T-helper 1 cell (primary cell): ENCODE results near the gene CALB2.
"Not testable (repeated sequence)": the region's sequence is repeated elsewhere in the genome, so short reads cannot be mapped to it uniquely, and the experiment has no call there.

Experiments used
- DNase-seq, 5 donors: peaks; one replicate each; pipeline ENCODE4 v3.0.0-alpha.2; 2012 to 2020
- total RNA-seq, 4 donors: gene quantifications; one replicate each; lab custom pipeline; 2026; lab: John Stamatoyannopoulos, UW

CALB2 gene
- 0 reads per million in 4 donors for total RNA-seq

- peak; percentile 26 to 54 (median 43) for DNase-seq
Measured at GRCh38 chr16:71358464-71358998, at the start of gene CALB2. Gene CALB2 (plus strand): TSS chr16:71358723. CDS start chr16:71358793, 70 bp downstream.

GRCh38 chr16:71311553-71312158 is 46.9 kb upstream of the CALB2 start:
- DNase-seq: peak in 1 of 5 donors; percentile 7

- not testable (repeated sequence) for DNase-seq
Measured at GRCh38 chr16:71313591-71313990, 44.9 kb upstream of the CALB2 start.

- DNase-seq: no peak
Measured at GRCh38 chr16:71315269-71315668, 43.3 kb upstream of the CALB2 start.

GRCh38 chr16:71319999-71320398 is 38.5 kb upstream of the CALB2 start:
- no peak for DNase-seq

GRCh38 chr16:71327720-71328119 is 30.8 kb upstream of the CALB2 start:
- DNase-seq: no peak

GRCh38 chr16:71328151-71328550 is 30.4 kb upstream of the CALB2 start:
- DNase-seq: no peak

- no peak for DNase-seq
Measured at GRCh38 chr16:71337631-71338030, 20.9 kb upstream of the CALB2 start.

- no peak for DNase-seq
Measured at GRCh38 chr16:71338193-71338592, 20.3 kb upstream of the CALB2 start.

- DNase-seq: no peak
Measured at GRCh38 chr16:71338632-71339031, 19.9 kb upstream of the CALB2 start.

- DNase-seq: no peak
Measured at GRCh38 chr16:71339236-71340171, 19.0 kb upstream of the CALB2 start.

- DNase-seq: no peak
Measured at GRCh38 chr16:71340406-71340805, 18.1 kb upstream of the CALB2 start.

GRCh38 chr16:71341881-71342280 is 16.6 kb upstream of the CALB2 start:
- DNase-seq: no peak

- no peak for DNase-seq
Measured at GRCh38 chr16:71343078-71343477, 15.4 kb upstream of the CALB2 start.

GRCh38 chr16:71344315-71344905 is 14.1 kb upstream of the CALB2 start:
- DNase-seq: no peak

- no peak for DNase-seq
Measured at GRCh38 chr16:71345031-71345430, 13.5 kb upstream of the CALB2 start.

GRCh38 chr16:71347146-71347545 is 11.4 kb upstream of the CALB2 start:
- DNase-seq: no peak

- no peak for DNase-seq
Measured at GRCh38 chr16:71348262-71349085, 10.0 kb upstream of the CALB2 start.

GRCh38 chr16:71350821-71351557 is 7.5 kb upstream of the CALB2 start:
- no peak for DNase-seq

- DNase-seq: no peak
Measured at GRCh38 chr16:71351558-71351901, 7.0 kb upstream of the CALB2 start.

- no peak for DNase-seq
Measured at GRCh38 chr16:71352466-71352865, 6.1 kb upstream of the CALB2 start.

GRCh38 chr16:71352963-71353460 is 5.5 kb upstream of the CALB2 start:
- DNase-seq: no peak
